ENCODE measurements around the gene TMEM106B.
A peak's percentile ranks its signal among the peaks of the same experiment; 100 is the strongest.

The TMEM106B gene

DNA sequence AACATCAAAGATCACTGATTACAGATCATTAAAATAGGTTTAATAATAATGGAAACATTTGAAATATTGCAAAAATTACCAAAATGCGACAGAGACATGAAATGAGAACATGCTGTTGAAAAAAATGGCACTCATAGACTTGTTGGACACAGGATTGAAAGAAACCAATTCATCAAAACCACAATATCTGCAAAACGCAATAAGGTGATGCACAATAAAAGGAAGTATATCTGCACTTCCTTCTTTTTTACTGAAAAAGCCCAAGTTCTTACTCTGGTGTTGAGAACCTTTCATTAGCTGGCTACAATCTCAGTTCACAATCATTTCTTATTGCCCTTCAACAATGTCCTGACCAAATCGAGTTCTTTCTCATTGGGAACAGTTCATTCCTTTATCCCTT lies 28.7 kb downstream of the TMEM106B start:
- TF ChIP-seq, protein P1, sequence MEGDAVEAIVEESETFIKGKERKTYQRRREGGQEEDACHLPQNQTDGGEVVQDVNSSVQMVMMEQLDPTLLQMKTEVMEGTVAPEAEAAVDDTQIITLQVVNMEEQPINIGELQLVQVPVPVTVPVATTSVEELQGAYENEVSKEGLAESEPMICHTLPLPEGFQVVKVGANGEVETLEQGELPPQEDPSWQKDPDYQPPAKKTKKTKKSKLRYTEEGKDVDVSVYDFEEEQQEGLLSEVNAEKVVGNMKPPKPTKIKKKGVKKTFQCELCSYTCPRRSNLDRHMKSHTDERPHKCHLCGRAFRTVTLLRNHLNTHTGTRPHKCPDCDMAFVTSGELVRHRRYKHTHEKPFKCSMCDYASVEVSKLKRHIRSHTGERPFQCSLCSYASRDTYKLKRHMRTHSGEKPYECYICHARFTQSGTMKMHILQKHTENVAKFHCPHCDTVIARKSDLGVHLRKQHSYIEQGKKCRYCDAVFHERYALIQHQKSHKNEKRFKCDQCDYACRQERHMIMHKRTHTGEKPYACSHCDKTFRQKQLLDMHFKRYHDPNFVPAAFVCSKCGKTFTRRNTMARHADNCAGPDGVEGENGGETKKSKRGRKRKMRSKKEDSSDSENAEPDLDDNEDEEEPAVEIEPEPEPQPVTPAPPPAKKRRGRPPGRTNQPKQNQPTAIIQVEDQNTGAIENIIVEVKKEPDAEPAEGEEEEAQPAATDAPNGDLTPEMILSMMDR (IDR thresholded peaks at IDR 0.05; ENCODE audit: insufficient read depth, low read depth, low read length, missing control alignments), result no peak

DNA sequence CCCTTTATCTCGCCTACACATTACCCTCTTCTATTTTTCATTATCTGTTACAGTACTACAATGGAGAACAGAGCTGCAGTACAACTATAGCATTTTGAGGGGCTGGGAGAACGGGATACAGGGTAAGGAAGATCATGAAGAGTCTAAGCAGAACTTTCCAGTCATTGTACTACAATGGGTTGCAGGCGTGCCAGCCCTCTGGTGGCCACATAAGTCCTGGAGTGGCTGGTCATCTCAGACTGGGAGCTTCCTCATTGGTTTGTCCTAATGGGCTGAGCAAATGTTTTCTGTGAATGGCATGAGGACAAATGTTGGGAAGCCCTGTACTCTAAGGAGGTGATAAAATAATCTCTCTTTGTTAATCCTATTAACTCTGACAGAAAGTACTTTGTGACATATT lies 33.0 kb downstream of the TMEM106B start:
- DNase-seq (ENCODE audit: low read depth), result peak; percentile 31
- no peak overlapping the region for H3K4me3 ChIP-seq (ENCODE audit: low read length)

More for the DNA sequence above, 28.7 kb downstream of the TMEM106B start:
- no peak overlapping the region for H3K4me3 ChIP-seq (ENCODE audit: low read length)
- DNase-seq (ENCODE audit: low read depth), result no peak

GRCh38 chr7:12244694-12245093 lies 33.6 kb downstream of the TMEM106B start:
- DNase-seq (ENCODE audit: low read depth), result no peak
- H3K4me3 ChIP-seq (ENCODE audit: low read length), result no peak overlapping the region
- TF ChIP-seq, protein P1 (IDR thresholded peaks at IDR 0.05; ENCODE audit: insufficient read depth, low read depth, low read length, missing control alignments), result no peak

More for the DNA sequence above, 33.0 kb downstream of the TMEM106B start:
- TF ChIP-seq, protein P1 (IDR thresholded peaks at IDR 0.05; ENCODE audit: insufficient read depth, low read depth, low read length, missing control alignments), result peak; percentile 52

GRCh38 chr7:12249706-12250105 lies 38.6 kb downstream of the TMEM106B start:
- H3K4me3 ChIP-seq (ENCODE audit: low read length), result no peak overlapping the region
- TF ChIP-seq, protein P1 (IDR thresholded peaks at IDR 0.05; ENCODE audit: insufficient read depth, low read depth, low read length, missing control alignments), result no peak
- DNase-seq (ENCODE audit: low read depth), result no peak

DNA sequence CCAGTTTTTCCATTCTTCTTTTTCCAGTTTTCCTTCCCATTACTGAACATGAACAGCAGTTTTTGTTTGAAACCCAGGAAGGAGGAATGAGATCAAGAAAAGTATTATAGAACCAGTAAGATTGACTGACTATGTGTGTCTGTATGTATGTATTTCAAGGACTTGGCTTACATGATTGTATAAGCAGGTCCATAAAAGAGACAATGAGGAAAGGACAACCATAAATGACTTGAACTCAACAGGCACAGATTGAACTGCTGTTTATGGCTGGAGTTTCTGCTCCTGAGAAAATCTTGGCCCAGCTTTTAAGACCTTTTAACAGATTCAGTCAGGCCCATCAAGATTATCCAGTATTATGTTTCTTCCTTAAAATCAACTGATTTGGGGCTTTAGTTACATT lies 39.1 kb downstream of the TMEM106B start:
- no peak for DNase-seq (ENCODE audit: low read depth)

GRCh38 chr7:12256090-12256489 lies 45.0 kb downstream of the TMEM106B start:
- TF ChIP-seq, protein P1 (IDR thresholded peaks at IDR 0.05; ENCODE audit: insufficient read depth, low read depth, low read length, missing control alignments), result no peak
- peak; percentile 70 for DNase-seq (ENCODE audit: low read depth)
- no peak overlapping the region for H3K4me3 ChIP-seq (ENCODE audit: low read length)

More for the DNA sequence above, 39.1 kb downstream of the TMEM106B start:
- no peak overlapping the region for H3K4me3 ChIP-seq (ENCODE audit: low read length)
- TF ChIP-seq, protein P1 (IDR thresholded peaks at IDR 0.05; ENCODE audit: insufficient read depth, low read depth, low read length, missing control alignments), result no peak

DNA sequence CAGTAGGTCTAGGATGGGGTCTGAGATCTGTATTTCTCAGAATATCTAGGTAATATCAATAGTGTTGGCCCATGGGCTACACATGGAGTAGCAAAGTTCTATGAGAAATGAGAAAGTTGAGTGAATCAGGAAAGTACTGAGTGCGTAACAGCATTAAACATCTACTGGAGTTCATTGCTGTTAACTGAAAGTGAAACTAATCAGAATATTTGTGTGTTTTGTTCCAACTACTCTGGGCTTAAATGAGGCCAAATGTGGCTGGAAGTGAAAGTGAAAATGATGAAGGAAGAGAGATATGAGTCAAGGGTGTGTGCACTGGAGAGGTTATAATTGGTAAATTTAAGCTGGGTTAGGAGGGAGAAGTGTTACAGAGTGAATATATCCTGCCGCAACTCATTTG lies 46.5 kb downstream of the TMEM106B start:
- DNase-seq (ENCODE audit: low read depth), result peak; percentile 4
- TF ChIP-seq, protein P1 (IDR thresholded peaks at IDR 0.05; ENCODE audit: insufficient read depth, low read depth, low read length, missing control alignments), result no peak
- no peak overlapping the region for H3K4me3 ChIP-seq (ENCODE audit: low read length)
